Caco-2 (cell line): ENCODE measurements around the gene PROX2. TPM values are rescaled to one million over a fixed set of nuclear protein-coding genes. Genes with fewer than 3 reads are reported as not detected.
A peak's percentile ranks its signal among the peaks of the same experiment; 100 is the strongest.

ENCODE experiments used
- BruUV-seq: library from RNA; stranded (reverse); fragments of 400-500 nt; replicated peaks from 2 replicates; lab custom pipeline; 2021; lab: Mats Ljungman, UMichigan
- CTCF ChIA-PET: fragments of 300-600 bp; sonication (Branson Sonifier 250); formaldehyde crosslinking; loops from one replicate; lab custom pipeline; 2022; ENCODE audit warnings: antibody characterized with exemption; lab: Charles Lee
- POLR2A ChIA-PET: fragments of 300-600 bp; sonication (Branson Sonifier 250); formaldehyde crosslinking; loops from one replicate; lab custom pipeline; 2022; ENCODE audit warnings: antibody characterized with exemption; lab: Charles Lee
- DNase-seq, 2 experiments: peaks; one replicate each; pipeline versions ENCODE4 v3.0.0 to v3.0.0-alpha.2; 2020 to 2022
- H3K27me3 ChIP-seq: replicated peaks from 2 replicates; pipeline ENCODE4 v1.6.0; 2011; ENCODE audit warnings: low read length; ENCODE audit not compliant: control insufficient read depth, insufficient read depth
- H3K36me3 ChIP-seq: 2 replicates; pipeline ENCODE4 v1.5.1; 2011; ENCODE audit warnings: low read length; ENCODE audit not compliant: control insufficient read depth, insufficient read depth
- H3K4me1 ChIP-seq: fragments of 250-450 bp; sonication (Bioruptor Pico); 2 replicates; pipeline ENCODE4 v1.5.1; 2020; ENCODE audit warnings: mild to moderate bottlenecking
- H3K4me3 ChIP-seq: 2 replicates; pipeline ENCODE4 v1.5.1; 2011; ENCODE audit warnings: low read depth, mild to moderate bottlenecking, control low read depth, low read length
- H3K9me3 ChIP-seq: fragments of 250-450 bp; sonication (Bioruptor Pico); 2 replicates; pipeline ENCODE4 v1.5.1; 2020; ENCODE audit warnings: mild to moderate bottlenecking, moderate library complexity
- H3K27ac Mint-ChIP-seq: one replicate; pipeline ENCODE4 v1.8.0; 2022; ENCODE audit warnings: mixed read lengths; ENCODE audit not compliant: unreplicated experiment
- H3K27me3 Mint-ChIP-seq: one replicate; pipeline ENCODE4 v1.8.0; 2022; ENCODE audit warnings: mixed read lengths; ENCODE audit not compliant: insufficient read depth, unreplicated experiment
- H3K36me3 Mint-ChIP-seq: one replicate; pipeline ENCODE4 v1.8.0; 2022; ENCODE audit warnings: mild to moderate bottlenecking, mixed read lengths; ENCODE audit not compliant: insufficient read depth, unreplicated experiment
- H3K4me1 Mint-ChIP-seq: one replicate; pipeline ENCODE4 v1.8.0; 2022; ENCODE audit warnings: low read depth, mixed read lengths; ENCODE audit not compliant: unreplicated experiment
- H3K4me3 Mint-ChIP-seq: one replicate; pipeline ENCODE4 v1.8.0; 2022; ENCODE audit warnings: mild to moderate bottlenecking, moderate library complexity, mixed read lengths; ENCODE audit not compliant: unreplicated experiment
- H3K9me3 Mint-ChIP-seq: one replicate; pipeline ENCODE4 v1.8.0; 2022; ENCODE audit warnings: mixed read lengths; ENCODE audit not compliant: unreplicated experiment
- intact Hi-C: fragments of 100-400 bp; cut with micrococcal nuclease; formaldehyde crosslinking; loops from one replicate; pipeline ENCODE4 v1.10.0; 2022; ENCODE audit not compliant: unreplicated experiment
- total RNA-seq: library from RNA; stranded (reverse); gene quantifications from 2 replicates; pipeline ENCODE4 v1.2.3, GENCODE V29; 2022
- TF ChIP-seq, protein P1 (sequence below), 2 experiments: fragments of 200-600 bp in 1 of 2; IDR thresholded peaks; 1 replicate in 1 of 2; 2 replicates in 1 of 2; pipeline versions ENCODE4 v1.5.1 to v1.8.0; 2011 to 2022; ENCODE audit warnings: antibody characterized with exemption in 1 of 2, control low read depth in 1 of 2, inconsistent platforms in 1 of 2, low read depth in 1 of 2, low read length in 1 of 2, mild to moderate bottlenecking in 1 of 2, moderate library complexity in 1 of 2; ENCODE audit not compliant: insufficient read depth in 1 of 2, severe bottlenecking in 1 of 2, unreplicated experiment in 1 of 2

The PROX2 gene
- total RNA-seq, 1 experiment from 2014 or later, result not detected

DNA sequence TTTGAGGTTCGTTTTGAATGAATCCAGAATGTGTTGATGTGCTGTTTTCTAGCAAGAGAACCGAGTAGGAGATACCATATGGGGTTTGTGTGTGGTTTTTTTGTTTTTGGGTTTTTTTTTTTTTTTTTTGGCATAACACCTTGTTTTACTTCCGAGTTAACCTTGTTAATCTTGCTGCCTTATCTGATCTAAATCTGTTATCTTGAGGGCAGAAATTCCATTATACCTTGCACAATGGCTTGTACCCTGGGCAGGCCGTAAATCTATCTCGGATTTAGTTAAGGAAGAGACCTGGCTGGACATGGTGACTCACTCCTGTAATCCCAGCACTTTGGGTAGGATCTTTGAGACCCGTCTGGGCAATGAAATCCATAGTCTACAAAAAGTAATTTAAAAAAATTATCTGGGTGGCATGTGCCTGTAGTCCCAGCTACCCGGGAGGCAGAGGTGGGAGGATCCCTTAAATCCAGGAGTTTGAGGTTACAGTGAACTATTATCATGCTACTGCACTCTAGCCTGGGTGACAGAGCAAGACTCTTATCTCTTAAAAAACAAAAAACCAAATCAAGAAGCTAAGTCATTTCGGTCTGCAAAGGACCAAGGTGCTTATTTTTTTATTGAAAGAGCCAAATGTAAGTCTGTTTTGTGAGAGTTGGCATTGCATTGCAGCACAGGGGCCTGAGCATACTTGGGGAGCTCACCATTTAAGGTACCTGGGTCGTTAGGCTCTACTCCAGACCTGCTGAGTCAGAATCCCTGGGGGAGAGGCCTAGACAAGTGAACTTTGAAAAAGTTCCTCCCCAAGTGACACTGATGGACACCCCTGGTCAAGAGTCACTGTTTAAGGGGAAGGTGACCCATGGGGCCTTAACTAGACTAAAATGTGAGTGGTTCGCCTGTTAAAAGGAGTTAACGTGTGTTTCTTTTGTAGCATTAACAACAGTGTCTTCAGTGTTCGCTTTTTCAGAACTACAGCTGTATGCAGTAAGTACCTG is 12.5 kb upstream of the PROX2 start:
- no peak overlapping the region for H3K4me3 ChIP-seq
- H3K4me1 Mint-ChIP-seq, result peaks cover 35% of the 10 kb centered on the region
- CTCF ChIA-PET, result interaction anchor here (0.7 to 1.6 kb wide), 3 partner anchors 9 to 28 kb away, joined by 4 to 5 read pairs (median 5); no protein-coding TSS in a partner anchor
- no peaks in the 10 kb centered on the region for H3K9me3 Mint-ChIP-seq
- no TSS peak for BruUV-seq
- H3K36me3 Mint-ChIP-seq, result peaks cover 71% of the 10 kb centered on the region
- DNase-seq, result peak; percentile 61 to 70
- H3K27me3 Mint-ChIP-seq, result no peaks in the 10 kb centered on the region
- TF ChIP-seq, protein P1, sequence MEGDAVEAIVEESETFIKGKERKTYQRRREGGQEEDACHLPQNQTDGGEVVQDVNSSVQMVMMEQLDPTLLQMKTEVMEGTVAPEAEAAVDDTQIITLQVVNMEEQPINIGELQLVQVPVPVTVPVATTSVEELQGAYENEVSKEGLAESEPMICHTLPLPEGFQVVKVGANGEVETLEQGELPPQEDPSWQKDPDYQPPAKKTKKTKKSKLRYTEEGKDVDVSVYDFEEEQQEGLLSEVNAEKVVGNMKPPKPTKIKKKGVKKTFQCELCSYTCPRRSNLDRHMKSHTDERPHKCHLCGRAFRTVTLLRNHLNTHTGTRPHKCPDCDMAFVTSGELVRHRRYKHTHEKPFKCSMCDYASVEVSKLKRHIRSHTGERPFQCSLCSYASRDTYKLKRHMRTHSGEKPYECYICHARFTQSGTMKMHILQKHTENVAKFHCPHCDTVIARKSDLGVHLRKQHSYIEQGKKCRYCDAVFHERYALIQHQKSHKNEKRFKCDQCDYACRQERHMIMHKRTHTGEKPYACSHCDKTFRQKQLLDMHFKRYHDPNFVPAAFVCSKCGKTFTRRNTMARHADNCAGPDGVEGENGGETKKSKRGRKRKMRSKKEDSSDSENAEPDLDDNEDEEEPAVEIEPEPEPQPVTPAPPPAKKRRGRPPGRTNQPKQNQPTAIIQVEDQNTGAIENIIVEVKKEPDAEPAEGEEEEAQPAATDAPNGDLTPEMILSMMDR (IDR thresholded peaks at IDR 0.05; ENCODE audit: insufficient read depth in 1 of 2, low read depth in 1 of 2, low read length in 1 of 2, severe bottlenecking in 1 of 2, unreplicated experiment in 1 of 2), result no peak
- H3K4me1 ChIP-seq, result peaks cover 17% of the 10 kb centered on the region
- intact Hi-C loops, result loop anchor here (1.0 kb wide), 1 partner anchor 9 kb away; no protein-coding TSS in a partner anchor
- H3K4me3 Mint-ChIP-seq, result peak overlapping the region; percentile 36
- POLR2A ChIA-PET, result interaction anchor here (0.8 kb wide), 1 partner anchor 9 kb away, joined by 4 read pairs; no protein-coding TSS in a partner anchor
- no peaks in the 10 kb centered on the region; the same call in 1 of the 2 replicates for H3K36me3 ChIP-seq
- no peaks in the 10 kb centered on the region for H3K9me3 ChIP-seq
- peak overlapping the region; percentile 49 for H3K27ac Mint-ChIP-seq
- H3K27me3 ChIP-seq, result no peaks in the 10 kb centered on the region

- no TSS peak for BruUV-seq
- DNase-seq, result no peak
- Mint-ChIP-seq H3K27me3 (no peaks in the 10 kb centered on the region), H3K36me3 (peaks cover 57% of the 10 kb centered on the region), H3K4me1 (peaks cover 46% of the 10 kb centered on the region), H3K4me3 (no peak overlapping the region), H3K27ac (no peak overlapping the region), H3K9me3 (no peaks in the 10 kb centered on the region)
- H3K4me3 ChIP-seq, result no peak overlapping the region
- TF ChIP-seq, protein P1 (IDR thresholded peaks at IDR 0.05; ENCODE audit: insufficient read depth in 1 of 2, low read depth in 1 of 2, low read length in 1 of 2, severe bottlenecking in 1 of 2, unreplicated experiment in 1 of 2), result no peak
- H3K36me3 ChIP-seq, result no peaks in the 10 kb centered on the region; the same call in 1 of the 2 replicates
- H3K9me3 ChIP-seq, result no peaks in the 10 kb centered on the region
- POLR2A ChIA-PET, result no interaction called here
- no peaks in the 10 kb centered on the region for H3K27me3 ChIP-seq
- H3K4me1 ChIP-seq, result peaks cover 18% of the 10 kb centered on the region
- intact Hi-C loops, result no loop called here
- CTCF ChIA-PET, result interaction anchor here (1.0 to 1.9 kb wide), 2 partner anchors 19 to 25 kb away, joined by 3 to 4 read pairs; no protein-coding TSS in a partner anchor
Observed at GRCh38 chr14:74886001-74886400, 10.1 kb upstream of the PROX2 start.
